Mammary epithelial cell (primary cell): Measurements from ENCODE around the gene BPIFA3.
"Not testable (repeated sequence)": the region's sequence is repeated elsewhere in the genome, so short reads cannot be mapped to it uniquely, and the experiment has no call there.

ENCODE experiments used
- CTCF ChIP-seq, 2 donors: IDR thresholded peaks in 1 of 2; conservative IDR thresholded peaks in 1 of 2; 2 replicates each; pipeline ENCODE4 v1.5.1; 2011 to 2012; ENCODE audit warnings: inconsistent platforms in 2 of 2, low read length in 2 of 2, mild to moderate bottlenecking in 2 of 2, control low read depth in 1 of 2, low read depth in 1 of 2; ENCODE audit not compliant: insufficient read depth in 1 of 2; ENCODE audit errors: extremely low read depth in 1 of 2
- EZH2 ChIP-seq: IDR thresholded peaks from 2 replicates; pipeline ENCODE4 v1.6.1; 2012; ENCODE audit warnings: low read length, inconsistent platforms, borderline replicate concordance

GRCh38 chr20:33185031-33185590, 32.0 kb upstream of the BPIFA3 start:
- not testable (repeated sequence) for TF ChIP-seq CTCF (conservative IDR thresholded peaks at IDR 0.05 in 1 of 2, IDR thresholded peaks at IDR 0.05 in 1 of 2; ENCODE audit: extremely low read depth in 1 of 2, insufficient read depth in 1 of 2, low read depth in 1 of 2, low read length in 2 of 2); EZH2
